ENCODE measurements around the gene CTSD. TPM values are rescaled to one million over a fixed set of nuclear protein-coding genes. Genes with fewer than 3 reads are reported as not detected.

The CTSD gene
- total RNA-seq, 1 experiment from 2014 or later = 127 TPM

GRCh38 chr11:1728931-1729691 is 34.6 kb downstream of the CTSD start:
- no peaks in the 10 kb centered on the region for H3K36me3 ChIP-seq (ENCODE audit: control insufficient read depth in 1 of 2, insufficient read depth in 2 of 2, low read length in 2 of 2)
- ATAC-seq (no peak), DNase-seq (ENCODE audit: low read depth, low spot score) (no peak)
- no peaks in the 10 kb centered on the region for H3K4me1 ChIP-seq (ENCODE audit: control insufficient read depth in 1 of 2, insufficient read depth in 2 of 2, low read length in 2 of 2)
- ChIA-PET RAD21 (ENCODE audit: low non-redundant PET in 1 of 2, low total read pairs in 2 of 2, uncharacterized antibody in 2 of 2, unreplicated experiment in 2 of 2) (no interaction called here), CTCF (no interaction called here), POLR2A (no interaction called here)
- H3K4me2 ChIP-seq (ENCODE audit: low read length) = no peak overlapping the region
- no peak overlapping the region for H3K9ac ChIP-seq (ENCODE audit: low read length)
- no peak overlapping the region for H3K4me3 ChIP-seq (replicated peaks in 1 of 2; ENCODE audit: low read depth in 1 of 2, low read length in 2 of 2)
- TF ChIP-seq ATF3 (IDR thresholded peaks at IDR 0.05) (no peak), CEBPB (IDR thresholded peaks at IDR 0.05; ENCODE audit: low read depth) (no peak), FOSL1 (IDR thresholded peaks at IDR 0.05; ENCODE audit: low read depth) (no peak), EZH2phosphoT487 (IDR thresholded peaks at IDR 0.05; ENCODE audit: borderline replicate concordance) (no peak), POLR2A (IDR thresholded peaks at IDR 0.05; ENCODE audit: borderline replicate concordance, extremely low read depth, insufficient read depth, insufficient read length) (no peak), SP1 (IDR thresholded peaks at IDR 0.05; ENCODE audit: low read depth) (no peak), TCF7L2 (IDR thresholded peaks at IDR 0.05; ENCODE audit: borderline replicate concordance, extremely low read depth, insufficient read depth, insufficient read length) (no peak)
- no peaks in the 10 kb centered on the region for H3K9me3 ChIP-seq (ENCODE audit: control insufficient read depth in 1 of 2, insufficient read depth in 1 of 2, low read depth in 1 of 2, low read length in 2 of 2)
- intact Hi-C loops (cut with micrococcal nuclease) = no loop called here
- H3K27ac ChIP-seq (ENCODE audit: low read depth, low read length) = no peak overlapping the region
- H3K27me3 ChIP-seq (ENCODE audit: insufficient read depth, low read length) = peaks cover 36% of the 10 kb centered on the region; the same call in 1 of the 2 replicates
- H3K79me2 ChIP-seq (ENCODE audit: insufficient read depth, low read length) = no peaks in the 10 kb centered on the region
- BruUV-seq (replicated peaks) = no TSS peak
- H4K20me1 ChIP-seq (ENCODE audit: insufficient read depth) = no peaks in the 10 kb centered on the region
- no peak overlapping the region for H2AFZ ChIP-seq (ENCODE audit: low read depth, low read length, poor library complexity, severe bottlenecking)
- H3K9me2 ChIP-seq (ENCODE audit: insufficient read depth) = no peaks in the 10 kb centered on the region

GRCh38 chr11:1728301-1728700 is 35.4 kb downstream of the CTSD start:
- Histone ChIP-seq H4K20me1 (ENCODE audit: insufficient read depth) (no peaks in the 10 kb centered on the region), H3K36me3 (ENCODE audit: control insufficient read depth in 1 of 2, insufficient read depth in 2 of 2, low read length in 2 of 2) (no peaks in the 10 kb centered on the region), H2AFZ (ENCODE audit: low read depth, low read length, poor library complexity, severe bottlenecking) (no peak overlapping the region), H3K9me2 (ENCODE audit: insufficient read depth) (no peaks in the 10 kb centered on the region), H3K27ac (ENCODE audit: low read depth, low read length) (no peak overlapping the region), H3K27me3 (ENCODE audit: insufficient read depth, low read length) (peaks cover 30% of the 10 kb centered on the region), H3K79me2 (ENCODE audit: insufficient read depth, low read length) (no peaks in the 10 kb centered on the region), H3K9ac (ENCODE audit: low read length) (no peak overlapping the region), H3K4me3 (replicated peaks in 1 of 2; ENCODE audit: low read depth in 1 of 2, low read length in 2 of 2) (no peak overlapping the region), H3K9me3 (ENCODE audit: control insufficient read depth in 1 of 2, insufficient read depth in 1 of 2, low read depth in 1 of 2, low read length in 2 of 2) (no peaks in the 10 kb centered on the region), H3K4me1 (ENCODE audit: control insufficient read depth in 1 of 2, insufficient read depth in 2 of 2, low read length in 2 of 2) (no peaks in the 10 kb centered on the region), H3K4me2 (ENCODE audit: low read length) (no peak overlapping the region)
- BruUV-seq (replicated peaks) = no TSS peak
- POLR2A ChIA-PET = no interaction called here
- ATAC-seq (no peak), DNase-seq (ENCODE audit: low read depth, low spot score) (no peak)
- RAD21 ChIA-PET (ENCODE audit: low non-redundant PET in 1 of 2, low total read pairs in 2 of 2, uncharacterized antibody in 2 of 2, unreplicated experiment in 2 of 2) = no interaction called here
- TF ChIP-seq SRF (IDR thresholded peaks at IDR 0.05; ENCODE audit: low read depth) (no peak), MAX (IDR thresholded peaks at IDR 0.05) (no peak), ZFX (IDR thresholded peaks at IDR 0.05) (no peak), FOSL1 (IDR thresholded peaks at IDR 0.05; ENCODE audit: low read depth) (no peak), EGR1 (IDR thresholded peaks at IDR 0.05; ENCODE audit: low read depth) (no peak), EZH2 (IDR thresholded peaks at IDR 0.05) (no peak)
- intact Hi-C loops (cut with micrococcal nuclease) = no loop called here
- CTCF ChIA-PET = no interaction called here

All from HCT116 (cell line).